ENCODE data around the gene GPR157. TPM values are rescaled to one million over a fixed set of nuclear protein-coding genes. Genes with fewer than 3 reads are reported as not detected.

Gene GPR157
- total and polyA plus RNA-seq, 2 experiments from 2014 or later: 0.81 to 3.9 TPM

- no peak overlapping the region for H3K4me3 ChIP-seq
- H3K27ac ChIP-seq (ENCODE audit: low read depth): no peak overlapping the region
- no peaks in the 10 kb centered on the region for H3K9me2 ChIP-seq (ENCODE audit: insufficient read depth)
- Mint-ChIP-seq H3K27ac (no peak overlapping the region), H3K9me3 (no peaks in the 10 kb centered on the region), H3K36me3 (ENCODE audit: low read depth) (no peaks in the 10 kb centered on the region), H3K4me3 (no peak overlapping the region), H3K4me1 (peaks cover 7% of the 10 kb centered on the region; the same call in 2 of the 3 replicates), H3K27me3 (ENCODE audit: insufficient read depth, low read depth, poor library complexity) (peaks cover 6% of the 10 kb centered on the region)
- H3K79me2 ChIP-seq (replicated peaks; ENCODE audit: insufficient read depth): no peaks in the 10 kb centered on the region
- no peaks in the 10 kb centered on the region; the same call in 1 of the 2 replicates for H3K4me1 ChIP-seq (ENCODE audit: insufficient read depth)
- no peak overlapping the region for H3K4me2 ChIP-seq
- H3K36me3 ChIP-seq (ENCODE audit: insufficient read depth): no peaks in the 10 kb centered on the region
- no peaks in the 10 kb centered on the region for H3K27me3 ChIP-seq (ENCODE audit: insufficient read depth)
- DNase-seq (ENCODE audit: low spot score) (no peak), ATAC-seq (no peak)
- H2AFZ ChIP-seq: no peak overlapping the region
- no peaks in the 10 kb centered on the region for H3F3A ChIP-seq (replicated peaks; ENCODE audit: low read depth)
- TF ChIP-seq NANOG (IDR thresholded peaks at IDR 0.05; ENCODE audit: borderline replicate concordance): no peak
- TF ChIP-seq, protein P1, sequence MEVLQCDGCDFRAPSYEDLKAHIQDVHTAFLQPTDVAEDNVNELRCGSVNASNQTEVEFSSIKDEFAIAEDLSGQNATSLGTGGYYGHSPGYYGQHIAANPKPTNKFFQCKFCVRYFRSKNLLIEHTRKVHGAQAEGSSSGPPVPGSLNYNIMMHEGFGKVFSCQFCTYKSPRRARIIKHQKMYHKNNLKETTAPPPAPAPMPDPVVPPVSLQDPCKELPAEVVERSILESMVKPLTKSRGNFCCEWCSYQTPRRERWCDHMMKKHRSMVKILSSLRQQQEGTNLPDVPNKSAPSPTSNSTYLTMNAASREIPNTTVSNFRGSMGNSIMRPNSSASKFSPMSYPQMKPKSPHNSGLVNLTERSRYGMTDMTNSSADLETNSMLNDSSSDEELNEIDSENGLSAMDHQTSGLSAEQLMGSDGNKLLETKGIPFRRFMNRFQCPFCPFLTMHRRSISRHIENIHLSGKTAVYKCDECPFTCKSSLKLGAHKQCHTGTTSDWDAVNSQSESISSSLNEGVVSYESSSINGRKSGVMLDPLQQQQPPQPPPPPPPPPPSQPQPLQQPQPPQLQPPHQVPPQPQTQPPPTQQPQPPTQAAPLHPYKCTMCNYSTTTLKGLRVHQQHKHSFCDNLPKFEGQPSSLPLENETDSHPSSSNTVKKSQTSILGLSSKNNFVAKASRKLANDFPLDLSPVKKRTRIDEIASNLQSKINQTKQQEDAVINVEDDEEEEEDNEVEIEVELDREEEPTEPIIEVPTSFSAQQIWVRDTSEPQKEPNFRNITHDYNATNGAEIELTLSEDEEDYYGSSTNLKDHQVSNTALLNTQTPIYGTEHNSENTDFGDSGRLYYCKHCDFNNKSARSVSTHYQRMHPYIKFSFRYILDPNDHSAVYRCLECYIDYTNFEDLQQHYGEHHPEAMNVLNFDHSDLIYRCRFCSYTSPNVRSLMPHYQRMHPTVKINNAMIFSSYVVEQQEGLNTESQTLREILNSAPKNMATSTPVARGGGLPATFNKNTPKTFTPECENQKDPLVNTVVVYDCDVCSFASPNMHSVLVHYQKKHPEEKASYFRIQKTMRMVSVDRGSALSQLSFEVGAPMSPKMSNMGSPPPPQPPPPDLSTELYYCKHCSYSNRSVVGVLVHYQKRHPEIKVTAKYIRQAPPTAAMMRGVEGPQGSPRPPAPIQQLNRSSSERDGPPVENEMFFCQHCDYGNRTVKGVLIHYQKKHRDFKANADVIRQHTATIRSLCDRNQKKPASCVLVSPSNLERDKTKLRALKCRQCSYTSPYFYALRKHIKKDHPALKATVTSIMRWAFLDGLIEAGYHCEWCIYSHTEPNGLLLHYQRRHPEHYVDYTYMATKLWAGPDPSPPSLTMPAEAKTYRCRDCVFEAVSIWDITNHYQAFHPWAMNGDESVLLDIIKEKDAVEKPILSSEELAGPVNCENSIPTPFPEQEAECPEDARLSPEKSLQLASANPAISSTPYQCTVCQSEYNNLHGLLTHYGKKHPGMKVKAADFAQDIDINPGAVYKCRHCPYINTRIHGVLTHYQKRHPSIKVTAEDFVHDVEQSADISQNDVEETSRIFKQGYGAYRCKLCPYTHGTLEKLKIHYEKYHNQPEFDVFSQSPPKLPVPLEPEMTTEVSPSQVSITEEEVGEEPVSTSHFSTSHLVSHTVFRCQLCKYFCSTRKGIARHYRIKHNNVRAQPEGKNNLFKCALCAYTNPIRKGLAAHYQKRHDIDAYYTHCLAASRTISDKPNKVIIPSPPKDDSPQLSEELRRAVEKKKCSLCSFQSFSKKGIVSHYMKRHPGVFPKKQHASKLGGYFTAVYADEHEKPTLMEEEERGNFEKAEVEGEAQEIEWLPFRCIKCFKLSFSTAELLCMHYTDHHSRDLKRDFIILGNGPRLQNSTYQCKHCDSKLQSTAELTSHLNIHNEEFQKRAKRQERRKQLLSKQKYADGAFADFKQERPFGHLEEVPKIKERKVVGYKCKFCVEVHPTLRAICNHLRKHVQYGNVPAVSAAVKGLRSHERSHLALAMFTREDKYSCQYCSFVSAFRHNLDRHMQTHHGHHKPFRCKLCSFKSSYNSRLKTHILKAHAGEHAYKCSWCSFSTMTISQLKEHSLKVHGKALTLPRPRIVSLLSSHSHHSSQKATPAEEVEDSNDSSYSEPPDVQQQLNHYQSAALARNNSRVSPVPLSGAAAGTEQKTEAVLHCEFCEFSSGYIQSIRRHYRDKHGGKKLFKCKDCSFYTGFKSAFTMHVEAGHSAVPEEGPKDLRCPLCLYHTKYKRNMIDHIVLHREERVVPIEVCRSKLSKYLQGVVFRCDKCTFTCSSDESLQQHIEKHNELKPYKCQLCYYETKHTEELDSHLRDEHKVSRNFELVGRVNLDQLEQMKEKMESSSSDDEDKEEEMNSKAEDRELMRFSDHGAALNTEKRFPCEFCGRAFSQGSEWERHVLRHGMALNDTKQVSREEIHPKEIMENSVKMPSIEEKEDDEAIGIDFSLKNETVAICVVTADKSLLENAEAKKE (CRISPR knock-in tag; IDR thresholded peaks at IDR 0.05): no peak
- TF ChIP-seq STAT1 (IDR thresholded peaks at IDR 0.05; ENCODE audit: unreplicated experiment): no peak
- no peak for TF ChIP-seq EZH2 (IDR thresholded peaks at IDR 0.05; ENCODE audit: low read depth, unreplicated experiment)
- no peak for TF ChIP-seq POLR2AphosphoS5 (IDR thresholded peaks at IDR 0.05; ENCODE audit: low read depth)
- TF ChIP-seq ZNF114 (CRISPR knock-in tag; IDR thresholded peaks at IDR 0.05): no peak
- TF ChIP-seq ZNF331 (CRISPR knock-in tag; IDR thresholded peaks at IDR 0.05; ENCODE audit: low read depth): no peak
- H4K20me1 ChIP-seq (replicated peaks; ENCODE audit: insufficient read depth): no peaks in the 10 kb centered on the region
These were observed 50.0 kb downstream of the GPR157 start for GRCh38 chr1:9078752-9079500.
